GM12878 (cell line): ENCODE data around the gene TAGLN. TPM values are rescaled to one million over a fixed set of nuclear protein-coding genes. Genes with fewer than 3 reads are reported as not detected.

ENCODE experiments used
- ATAC-seq: fragments of 200-7000 bp; cut with Tn5 transposase; 3 replicates; pipeline ENCODE4 v1.9.1; 2020; ENCODE audit warnings: mild to moderate bottlenecking, moderate library complexity
- BruUV-seq: library from RNA; stranded (reverse); fragments of 400-500 nt; replicated peaks from 2 replicates; lab custom pipeline; 2021; lab: Mats Ljungman, UMichigan
- CTCF ChIA-PET: fragments of 300-600 bp; sonication (Branson Sonifier 250); formaldehyde crosslinking; extraction: SDS; loops from one replicate; lab custom pipeline; 2021; ENCODE audit warnings: inconsistent platforms; lab: Yijun Ruan, JAX
- POLR2A ChIA-PET: fragments of 350-600 bp; formaldehyde crosslinking; extraction: SDS; loops from one replicate; lab custom pipeline; 2021; ENCODE audit warnings: inconsistent platforms; lab: Charles Lee
- RAD21 ChIA-PET: fragments of 300-600 bp; sonication (Branson Sonifier 250); formaldehyde crosslinking; loops from one replicate; lab custom pipeline; 2023; ENCODE audit warnings: antibody characterized with exemption; ENCODE audit not compliant: unreplicated experiment; lab: Charles Lee
- SMC1A ChIA-PET: fragments of 300-600 bp; sonication (Branson Sonifier 250); formaldehyde crosslinking; loops from one replicate; lab custom pipeline; 2023; ENCODE audit not compliant: unreplicated experiment, uncharacterized antibody; lab: Charles Lee
- DNase-seq: peaks from one replicate; pipeline ENCODE4 v3.0.0-alpha.2; 2011; ENCODE audit warnings: low read depth, low spot score
- FAIRE-seq: peaks from 3 replicates; lab custom pipeline; 2011; peaks lifted over from hg19 to GRCh38; lab: Jason Lieb, UNC
- H2AFZ ChIP-seq: 2 replicates; pipeline ENCODE4 v1.6.0; 2011; ENCODE audit warnings: low read depth, low read length, control low read depth; ENCODE audit not compliant: control insufficient read depth
- H3K27ac ChIP-seq: 2 replicates; pipeline ENCODE4 v1.5.1; 2011; ENCODE audit warnings: control low read depth; ENCODE audit not compliant: control insufficient read depth, insufficient read depth
- H3K27me3 ChIP-seq, 2 experiments: replicated peaks in 1 of 2; 2 replicates each; pipeline versions ENCODE4 v1.6.0 to v1.6.1; 2011; ENCODE audit warnings: low read length in 1 of 2; ENCODE audit not compliant: control insufficient read depth in 2 of 2, insufficient read depth in 2 of 2
- H3K36me3 ChIP-seq, 2 experiments: 2 replicates each; pipeline ENCODE4 v1.5.1; 2011; ENCODE audit warnings: low read length in 1 of 2; ENCODE audit not compliant: control insufficient read depth in 2 of 2, insufficient read depth in 2 of 2
- H3K4me1 ChIP-seq: 2 replicates; pipeline ENCODE4 v1.6.1; 2011; ENCODE audit warnings: mild to moderate bottlenecking, low read length, moderate library complexity, mixed read lengths; ENCODE audit not compliant: control insufficient read depth, insufficient read depth
- H3K4me2 ChIP-seq: 2 replicates; pipeline ENCODE4 v1.6.0; 2011; ENCODE audit warnings: control low read depth; ENCODE audit not compliant: control insufficient read depth, insufficient read depth
- H3K4me3 ChIP-seq: fragments of 200-600 bp; sonication (generic); 2 replicates; pipeline ENCODE4 v1.5.1; 2016
- H3K79me2 ChIP-seq: 2 replicates; pipeline ENCODE4 v1.6.0; 2011; ENCODE audit warnings: low read length; ENCODE audit not compliant: control insufficient read depth, insufficient read depth
- H3K9ac ChIP-seq: 2 replicates; pipeline ENCODE4 v1.8.0; 2011; ENCODE audit warnings: low read length, control low read depth, mixed read lengths; ENCODE audit not compliant: control insufficient read depth, insufficient read depth
- H3K9me3 ChIP-seq: replicated peaks from 3 replicates; pipeline ENCODE4 v1.5.1; 2011; ENCODE audit warnings: mild to moderate bottlenecking, low read length; ENCODE audit not compliant: control insufficient read depth, insufficient read depth
- H4K20me1 ChIP-seq: 2 replicates; pipeline ENCODE4 v1.6.0; 2011; ENCODE audit not compliant: control insufficient read depth, insufficient read depth
- ATF7 ChIP-seq: fragments of 450-650 bp; IDR thresholded peaks from 2 replicates; pipeline ENCODE4 v1.6.1; 2016; ENCODE audit warnings: low read depth, mild to moderate bottlenecking
- CBX5 ChIP-seq: sonication (generic); IDR thresholded peaks from 2 replicates; pipeline ENCODE4 v1.6.1; 2016; ENCODE audit warnings: low read depth, moderate library complexity, mild to moderate bottlenecking, inconsistent platforms
- CHD1 ChIP-seq: IDR thresholded peaks from 2 replicates; pipeline ENCODE4 v1.6.1; 2012; ENCODE audit warnings: low read depth, low read length, improper control_type of control experiment
- GABPA ChIP-seq: IDR thresholded peaks from 2 replicates; pipeline ENCODE4 v1.6.1; 2014; ENCODE audit warnings: antibody characterized with exemption, low read depth, mild to moderate bottlenecking, inconsistent platforms
- HCFC1 ChIP-seq: fragments of 150-350 bp; IDR thresholded peaks from 2 replicates; pipeline ENCODE4 v1.6.1; 2014; ENCODE audit warnings: low read length
- IRF4 ChIP-seq: IDR thresholded peaks from 2 replicates; pipeline ENCODE4 v1.6.1; 2011; ENCODE audit warnings: low read depth, low read length
- NFYB ChIP-seq: IDR thresholded peaks from 2 replicates; pipeline ENCODE4 v1.6.1; 2011; ENCODE audit warnings: low read depth, mild to moderate bottlenecking, low read length, improper control_type of control experiment, moderate library complexity; ENCODE audit not compliant: insufficient read depth
- SMAD1 ChIP-seq: fragments of 450-650 bp; IDR thresholded peaks from 2 replicates; pipeline ENCODE4 v1.6.1; 2018; ENCODE audit warnings: mild to moderate bottlenecking, low read depth; ENCODE audit not compliant: partially characterized antibody
- WRNIP1 ChIP-seq: IDR thresholded peaks from 2 replicates; pipeline ENCODE4 v1.6.1; 2011; ENCODE audit warnings: low read depth, low read length, improper control_type of control experiment, borderline replicate concordance
- WGBS: methylation state at CpG from one replicate; pipeline ENCODE4 v1.1.6; 2016; ENCODE audit warnings: low lambda C conversion rate; ENCODE audit not compliant: insufficient replicate concordance, insufficient coverage; ENCODE audit errors: missing lambda C conversion rate; 5-methylcytosine and 5-hydroxymethylcytosine counted together
- in situ Hi-C: fragments of 300-500 bp; cut with MboI; formaldehyde crosslinking; loops from 9 replicates; pipeline ENCODE4 v1.14.3; 2018; ENCODE audit warnings: mixed read lengths
- intact Hi-C: fragments of 100-400 bp; cut with micrococcal nuclease; formaldehyde crosslinking; loops from one replicate; pipeline ENCODE4 v1.14.2; 2022; ENCODE audit not compliant: unreplicated experiment
- polyA plus RNA-seq, 11 experiments: library from polyadenylated mRNA; depleted of rRNA in 4 of 11; unstranded in 6 of 11; stranded (reverse) in 5 of 11; fragments of >200 nt; fragmentation: Nextera tagmentation in 4 of 11; fragmentation: Illumina TruSeq in 1 of 11; extraction: Ambion mirVana in 4 of 11; extraction: Trizol in 1 of 11; gene quantifications; 1 replicate in 1 of 11; 2 replicates in 10 of 11; pipeline versions ENCODE4 v1.2.1 to v1.2.3, GENCODE V29; 2011 to 2016; ENCODE audit warnings: inconsistent platforms in 2 of 11, missing spikeins in 2 of 11, low read depth in 1 of 11
- total RNA-seq, 4 experiments: library from RNA; depleted of rRNA in 3 of 4; stranded (reverse); fragments of >200 nt in 3 of 4; fragmentation: Illumina TruSeq in 1 of 4; extraction: Trizol in 1 of 4; gene quantifications; 2 replicates each; pipeline versions ENCODE4 v1.2.1 to v1.2.3, GENCODE V29; 2013 to 2021
- TF ChIP-seq, protein P1 (sequence below): IDR thresholded peaks from 2 replicates; pipeline ENCODE4 v1.6.1; 2011; ENCODE audit warnings: borderline replicate concordance, low read depth, mild to moderate bottlenecking, moderate library complexity, low read length; ENCODE audit not compliant: insufficient read depth, poor library complexity, severe bottlenecking
- TF ChIP-seq, protein P2 (sequence below): fragments of 450-650 bp; IDR thresholded peaks from 2 replicates; pipeline ENCODE4 v1.6.1; 2016; ENCODE audit warnings: mild to moderate bottlenecking
- TF ChIP-seq, protein P3 (sequence below): IDR thresholded peaks from 2 replicates; pipeline ENCODE4 v1.6.1; 2012; ENCODE audit warnings: mild to moderate bottlenecking, low read depth, low read length
- TF ChIP-seq, protein P4 (sequence below): IDR thresholded peaks from 2 replicates; pipeline ENCODE4 v1.6.1; 2011; ENCODE audit warnings: borderline replicate concordance, low read depth, mild to moderate bottlenecking, moderate library complexity, mixed read lengths, low read length; ENCODE audit not compliant: insufficient read depth; ENCODE audit errors: extremely low read length

Gene TAGLN
- total and polyA plus RNA-seq, 10 of the 15 experiments (the other 5 are each of a cell fraction or from before 2014, with no cell fraction given), result 0.26 to 4.6 (median 1.7) TPM

DNA sequence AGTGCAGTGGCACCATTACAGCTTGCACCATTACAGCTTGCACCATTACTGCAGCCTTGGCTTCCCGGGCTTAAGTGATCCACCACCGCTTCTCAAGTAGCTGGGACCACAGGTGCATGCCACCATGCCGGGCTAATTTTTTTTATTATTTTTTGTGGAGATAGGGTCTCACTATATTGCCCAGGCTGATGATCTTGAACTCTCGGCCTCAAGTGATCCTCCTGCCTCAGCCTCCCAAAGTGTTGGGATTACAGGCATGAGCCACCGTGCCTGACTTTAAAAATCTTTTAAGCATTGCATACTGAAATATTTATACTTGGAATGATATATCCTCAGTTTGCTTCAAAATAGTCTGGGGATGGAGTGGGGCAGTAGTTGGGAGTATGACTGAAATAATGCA lies 44.7 kb upstream of the TAGLN start:
- H3K79me2 ChIP-seq, result peaks cover 54% of the 10 kb centered on the region
- peaks cover 3 to 8% of the 10 kb centered on the region in 2 experiments; a peak in 3 of 4 replicates for H3K36me3 ChIP-seq
- no peaks in the 10 kb centered on the region for H3K27me3 ChIP-seq
- H2AFZ ChIP-seq, result no peak overlapping the region
- H3K9me3 ChIP-seq, result no peaks in the 10 kb centered on the region
- H3K4me3 ChIP-seq, result no peak overlapping the region
- BruUV-seq, result no TSS peak
- ATAC-seq (no peak), DNase-seq (no peak), FAIRE-seq (no peak)
- CTCF ChIA-PET, result interaction anchor here (1.3 kb wide), 1 partner anchor 10 kb away, joined by 3 read pairs; no protein-coding TSS in a partner anchor
- RAD21 ChIA-PET, result no interaction called here
- 97% methylated on average over 5 of the region's 5 CpGs for WGBS
- no peak overlapping the region for H3K9ac ChIP-seq
- H3K27ac ChIP-seq, result no peak overlapping the region
- intact Hi-C loops (no loop called here), in situ Hi-C loops (no loop called here)
- H3K4me1 ChIP-seq, result peaks cover 4% of the 10 kb centered on the region; the same call in 1 of the 2 replicates
- H4K20me1 ChIP-seq, result no peaks in the 10 kb centered on the region
- POLR2A ChIA-PET, result no interaction called here
- SMC1A ChIA-PET, result interaction anchor here (0.8 to 1.2 kb wide), 2 partner anchors 9 to 10 kb away, joined by 3 to 5 read pairs; partner anchors contain the start of gene PAFAH1B2
- H3K4me2 ChIP-seq, result no peak overlapping the region
- no peak for TF ChIP-seq NFYB
- TF ChIP-seq CBX5, result no peak
- TF ChIP-seq, protein P1, sequence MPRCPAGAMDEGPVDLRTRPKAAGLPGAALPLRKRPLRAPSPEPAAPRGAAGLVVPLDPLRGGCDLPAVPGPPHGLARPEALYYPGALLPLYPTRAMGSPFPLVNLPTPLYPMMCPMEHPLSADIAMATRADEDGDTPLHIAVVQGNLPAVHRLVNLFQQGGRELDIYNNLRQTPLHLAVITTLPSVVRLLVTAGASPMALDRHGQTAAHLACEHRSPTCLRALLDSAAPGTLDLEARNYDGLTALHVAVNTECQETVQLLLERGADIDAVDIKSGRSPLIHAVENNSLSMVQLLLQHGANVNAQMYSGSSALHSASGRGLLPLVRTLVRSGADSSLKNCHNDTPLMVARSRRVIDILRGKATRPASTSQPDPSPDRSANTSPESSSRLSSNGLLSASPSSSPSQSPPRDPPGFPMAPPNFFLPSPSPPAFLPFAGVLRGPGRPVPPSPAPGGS, result no peak
- no peak for TF ChIP-seq HCFC1
- no peak for TF ChIP-seq IRF4
- TF ChIP-seq, protein P2, sequence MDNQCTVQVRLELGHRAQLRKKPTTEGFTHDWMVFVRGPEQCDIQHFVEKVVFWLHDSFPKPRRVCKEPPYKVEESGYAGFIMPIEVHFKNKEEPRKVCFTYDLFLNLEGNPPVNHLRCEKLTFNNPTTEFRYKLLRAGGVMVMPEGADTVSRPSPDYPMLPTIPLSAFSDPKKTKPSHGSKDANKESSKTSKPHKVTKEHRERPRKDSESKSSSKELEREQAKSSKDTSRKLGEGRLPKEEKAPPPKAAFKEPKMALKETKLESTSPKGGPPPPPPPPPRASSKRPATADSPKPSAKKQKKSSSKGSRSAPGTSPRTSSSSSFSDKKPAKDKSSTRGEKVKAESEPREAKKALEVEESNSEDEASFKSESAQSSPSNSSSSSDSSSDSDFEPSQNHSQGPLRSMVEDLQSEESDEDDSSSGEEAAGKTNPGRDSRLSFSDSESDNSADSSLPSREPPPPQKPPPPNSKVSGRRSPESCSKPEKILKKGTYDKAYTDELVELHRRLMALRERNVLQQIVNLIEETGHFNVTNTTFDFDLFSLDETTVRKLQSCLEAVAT, result no peak
- TF ChIP-seq GABPA, result no peak
- no peak for TF ChIP-seq CHD1
- no peak for TF ChIP-seq ATF7
- no peak for TF ChIP-seq SMAD1
- TF ChIP-seq, protein P3, sequence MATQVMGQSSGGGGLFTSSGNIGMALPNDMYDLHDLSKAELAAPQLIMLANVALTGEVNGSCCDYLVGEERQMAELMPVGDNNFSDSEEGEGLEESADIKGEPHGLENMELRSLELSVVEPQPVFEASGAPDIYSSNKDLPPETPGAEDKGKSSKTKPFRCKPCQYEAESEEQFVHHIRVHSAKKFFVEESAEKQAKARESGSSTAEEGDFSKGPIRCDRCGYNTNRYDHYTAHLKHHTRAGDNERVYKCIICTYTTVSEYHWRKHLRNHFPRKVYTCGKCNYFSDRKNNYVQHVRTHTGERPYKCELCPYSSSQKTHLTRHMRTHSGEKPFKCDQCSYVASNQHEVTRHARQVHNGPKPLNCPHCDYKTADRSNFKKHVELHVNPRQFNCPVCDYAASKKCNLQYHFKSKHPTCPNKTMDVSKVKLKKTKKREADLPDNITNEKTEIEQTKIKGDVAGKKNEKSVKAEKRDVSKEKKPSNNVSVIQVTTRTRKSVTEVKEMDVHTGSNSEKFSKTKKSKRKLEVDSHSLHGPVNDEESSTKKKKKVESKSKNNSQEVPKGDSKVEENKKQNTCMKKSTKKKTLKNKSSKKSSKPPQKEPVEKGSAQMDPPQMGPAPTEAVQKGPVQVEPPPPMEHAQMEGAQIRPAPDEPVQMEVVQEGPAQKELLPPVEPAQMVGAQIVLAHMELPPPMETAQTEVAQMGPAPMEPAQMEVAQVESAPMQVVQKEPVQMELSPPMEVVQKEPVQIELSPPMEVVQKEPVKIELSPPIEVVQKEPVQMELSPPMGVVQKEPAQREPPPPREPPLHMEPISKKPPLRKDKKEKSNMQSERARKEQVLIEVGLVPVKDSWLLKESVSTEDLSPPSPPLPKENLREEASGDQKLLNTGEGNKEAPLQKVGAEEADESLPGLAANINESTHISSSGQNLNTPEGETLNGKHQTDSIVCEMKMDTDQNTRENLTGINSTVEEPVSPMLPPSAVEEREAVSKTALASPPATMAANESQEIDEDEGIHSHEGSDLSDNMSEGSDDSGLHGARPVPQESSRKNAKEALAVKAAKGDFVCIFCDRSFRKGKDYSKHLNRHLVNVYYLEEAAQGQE, result no peak
- TF ChIP-seq WRNIP1, result no peak
- TF ChIP-seq, protein P4, sequence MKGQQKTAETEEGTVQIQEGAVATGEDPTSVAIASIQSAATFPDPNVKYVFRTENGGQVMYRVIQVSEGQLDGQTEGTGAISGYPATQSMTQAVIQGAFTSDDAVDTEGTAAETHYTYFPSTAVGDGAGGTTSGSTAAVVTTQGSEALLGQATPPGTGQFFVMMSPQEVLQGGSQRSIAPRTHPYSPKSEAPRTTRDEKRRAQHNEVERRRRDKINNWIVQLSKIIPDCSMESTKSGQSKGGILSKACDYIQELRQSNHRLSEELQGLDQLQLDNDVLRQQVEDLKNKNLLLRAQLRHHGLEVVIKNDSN, result no peak
